Left cardiac atrium (tissue), 4 donors: ENCODE data around the gene ABCB11. TPM values are rescaled to one million over a fixed set of nuclear protein-coding genes. Genes with fewer than 3 reads are reported as not detected.
"Not testable (repeated sequence)": the region's sequence is repeated elsewhere in the genome, so short reads cannot be mapped to it uniquely, and the experiment has no call there.

ENCODE experiments used
- ATAC-seq, 2 donors: fragments of 200-7000 bp; cut with Tn5 transposase; one replicate each; pipeline ENCODE4 v1.9.1; 2020; ENCODE audit warnings: mild to moderate bottlenecking in 2 of 2, moderate library complexity in 2 of 2
- DNase-seq: peaks from one replicate; pipeline ENCODE4 v3.0.0-alpha.2; 2020
- intact Hi-C, 2 donors: fragments of 100-400 bp; cut with DNase I; formaldehyde crosslinking; loops; one replicate each; pipeline versions ENCODE4 v1.14.1 to v1.15.1; 2022 to 2023
- total RNA-seq, 2 donors: library from RNA; stranded (reverse); fragmentation: NEBNext Ultra II Directional; extraction: Animal tissue kit (Norgen Biotek cat#: 25700); gene quantifications; one replicate each; pipeline ENCODE4 v1.2.1, GENCODE V29; 2021
- donor health status: DM: no; HTN: yes; CAD: no.
- donor health status: DM: no; HTN: yes; CAD: no; lungs with severe emphysema.
- donor health status: DM: yes; HTN: yes; CAD: no.
- donor health status: Dilated cardiomyopathy.

The ABCB11 gene
- total RNA-seq, 2 donors from 2014 or later = 0.37 to 1.1 TPM

DNA sequence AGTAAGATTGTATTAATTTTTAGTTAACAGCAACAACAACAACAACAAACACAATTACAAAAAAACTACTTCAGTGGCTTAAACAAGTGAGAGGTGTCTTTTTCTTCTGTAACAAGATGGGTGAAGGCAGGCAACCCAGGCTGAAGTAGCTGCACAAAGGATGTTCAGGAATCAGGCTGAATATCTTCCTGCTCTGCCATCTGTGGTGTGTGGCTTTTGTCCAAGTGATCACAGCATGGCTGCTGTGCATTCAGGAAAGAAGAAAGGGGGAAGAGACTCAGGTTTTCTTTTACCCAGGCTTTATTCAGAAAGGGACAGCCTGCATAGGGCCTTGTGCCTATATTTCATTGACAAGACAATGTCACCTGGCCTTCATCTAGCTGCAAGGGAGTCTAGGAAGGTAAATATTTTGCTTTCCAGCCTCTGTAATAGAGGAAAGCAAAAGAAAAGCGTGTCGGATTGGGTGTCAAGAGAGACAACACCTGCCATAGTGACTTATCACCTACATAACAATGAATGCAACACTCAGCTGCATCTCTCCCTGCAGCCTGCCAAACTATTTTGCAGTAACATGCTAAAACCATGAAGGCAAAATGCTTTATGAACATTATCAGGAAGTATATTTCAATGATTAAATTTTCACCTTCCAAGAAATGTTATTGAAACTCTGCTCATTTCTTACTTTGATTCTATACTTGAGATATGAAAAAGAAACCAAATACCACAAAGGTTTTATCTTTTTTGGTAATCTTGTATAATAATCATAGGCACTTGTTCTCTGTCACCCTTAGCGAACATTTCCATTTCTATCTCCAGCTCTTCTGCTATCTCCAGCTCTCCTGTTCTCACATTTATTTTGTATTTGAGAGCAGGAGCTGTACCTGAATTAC, 115.4 kb downstream of the ABCB11 start:
- ATAC-seq (no peak), DNase-seq (no peak)
- intact Hi-C loops = no loop called here

DNA sequence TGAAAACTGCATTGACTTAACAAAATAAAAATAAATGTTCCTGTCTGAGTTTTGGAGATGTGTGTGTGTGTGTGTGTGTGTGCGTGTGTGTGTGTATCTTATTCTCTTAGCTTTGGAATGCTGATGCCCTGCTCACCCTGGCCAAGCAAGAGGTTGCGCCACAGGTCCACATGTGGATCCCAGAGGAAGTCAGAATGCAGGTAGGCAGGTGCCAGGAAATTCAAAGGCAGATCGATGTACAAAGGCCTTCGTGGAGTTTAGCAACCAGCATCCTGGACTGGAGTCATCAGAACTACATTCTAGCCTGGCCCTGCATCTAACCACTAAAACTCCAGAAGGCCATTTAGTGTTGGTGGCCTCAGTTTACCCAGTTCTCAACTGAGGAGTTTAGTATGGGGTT, 117.6 kb downstream of the ABCB11 start:
- ATAC-seq = no peak
- intact Hi-C loops = no loop called here
- DNase-seq = no peak

DNA sequence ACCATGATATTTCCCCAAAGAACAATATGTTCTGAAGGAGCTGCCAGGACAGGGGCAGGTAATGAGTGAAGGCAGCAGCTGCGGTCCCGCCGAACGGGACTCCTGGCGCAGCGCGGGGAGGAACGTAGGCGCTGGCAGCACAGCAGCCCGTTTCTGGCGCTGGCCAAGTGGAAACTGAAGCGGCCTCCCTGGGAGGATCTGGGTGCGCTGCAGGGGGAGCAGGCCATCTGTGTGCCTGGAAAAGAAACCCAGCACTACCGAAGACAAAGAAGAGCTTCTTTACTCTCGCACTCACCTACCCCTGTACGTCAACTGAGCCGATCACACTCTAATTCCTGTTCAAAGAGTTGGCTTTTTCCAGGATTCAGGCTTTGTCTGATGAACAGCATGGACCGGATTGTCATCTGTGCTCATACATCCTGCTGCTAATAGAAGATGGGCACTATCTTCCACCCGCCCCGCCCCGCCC, 118.2 kb downstream of the ABCB11 start:
- DNase-seq (peak; percentile 32), ATAC-seq (peak in 1 of 2 donors; percentile 84)
- intact Hi-C loops = no loop called here

DNA sequence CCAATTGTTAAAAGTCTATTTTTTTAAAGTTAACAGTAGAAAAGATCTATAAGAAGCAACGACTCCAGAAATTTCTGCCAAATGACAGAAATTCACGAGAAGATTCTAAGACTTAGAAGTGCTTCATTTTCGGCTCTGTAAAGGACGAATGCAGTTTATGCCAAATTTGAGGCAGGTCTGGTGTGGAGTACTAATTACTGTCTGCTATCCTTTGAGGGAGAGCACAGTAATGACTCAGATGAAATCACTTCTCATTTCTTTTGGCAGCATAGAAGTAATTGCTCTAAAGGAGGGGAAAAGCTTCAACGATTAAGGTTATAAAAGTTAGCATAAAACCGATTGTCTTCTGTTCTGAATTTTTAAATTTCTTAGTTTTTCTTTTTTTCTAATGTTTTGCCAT, 118.7 kb downstream of the ABCB11 start:
- ATAC-seq (peak in 1 of 2 donors; percentile 65), DNase-seq (no peak)
- intact Hi-C loops = no loop called here

DNA sequence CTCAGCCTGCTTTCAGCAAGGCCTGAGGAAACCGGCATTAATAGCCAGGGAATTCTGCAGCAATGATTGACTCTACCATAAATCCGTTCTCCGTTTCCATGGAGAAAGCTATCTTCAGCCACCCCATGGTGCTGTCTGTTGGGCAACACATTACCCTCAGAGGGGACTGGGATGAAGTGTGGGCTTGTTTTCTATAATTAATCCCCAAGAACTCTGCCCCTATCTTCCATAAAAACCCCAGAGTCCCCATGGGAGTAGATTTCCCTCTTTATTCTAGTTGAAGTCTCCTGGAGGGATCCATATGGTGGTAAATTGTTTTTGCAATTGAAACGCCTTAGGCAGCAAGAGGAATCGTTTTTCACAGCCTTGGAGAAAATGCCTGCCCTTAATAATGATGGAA, 120.8 kb downstream of the ABCB11 start:
- ATAC-seq (no peak), DNase-seq (no peak)
- intact Hi-C loops = no loop called here

DNA sequence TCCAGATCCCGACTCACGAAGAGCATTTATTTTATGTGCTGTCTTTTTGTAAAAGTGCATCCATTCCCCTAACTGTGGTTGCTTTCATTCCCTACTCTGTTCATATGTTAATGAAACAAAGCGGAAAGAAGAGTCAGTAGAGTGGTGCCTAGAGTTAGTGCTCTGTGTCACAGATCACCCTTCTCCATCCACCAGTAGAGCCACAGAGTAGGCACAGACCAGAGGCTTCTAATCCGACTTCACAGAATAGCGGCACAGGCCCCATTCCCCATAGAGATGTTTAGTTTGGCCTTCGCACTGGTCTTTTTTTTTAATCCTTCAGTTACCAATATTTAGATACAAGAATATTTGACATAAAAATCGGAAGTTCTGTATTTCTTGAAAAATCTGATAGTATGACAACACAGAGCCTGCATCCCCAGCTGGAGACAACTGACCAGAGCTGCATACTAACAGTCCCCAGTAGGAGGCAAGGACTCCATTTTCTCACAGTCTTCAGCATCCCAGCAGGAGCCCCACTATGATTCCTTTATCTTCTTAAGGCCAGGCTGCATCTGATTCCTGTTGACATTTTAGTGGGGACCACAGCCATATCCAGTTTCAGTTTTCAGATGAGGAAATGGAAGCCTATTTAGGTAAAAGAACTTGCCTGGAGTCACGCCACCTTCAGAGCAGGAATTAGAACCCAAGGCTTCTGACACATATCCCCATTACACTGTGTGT, 123.0 kb downstream of the ABCB11 start:
- intact Hi-C loops = no loop called here
- no peak for ATAC-seq
- no peak for DNase-seq

- no peak for DNase-seq
- ATAC-seq = no peak
- intact Hi-C loops = no loop called here
Observed at GRCh38 chr2:168904358-168904757, 126.8 kb downstream of the ABCB11 start.

DNA sequence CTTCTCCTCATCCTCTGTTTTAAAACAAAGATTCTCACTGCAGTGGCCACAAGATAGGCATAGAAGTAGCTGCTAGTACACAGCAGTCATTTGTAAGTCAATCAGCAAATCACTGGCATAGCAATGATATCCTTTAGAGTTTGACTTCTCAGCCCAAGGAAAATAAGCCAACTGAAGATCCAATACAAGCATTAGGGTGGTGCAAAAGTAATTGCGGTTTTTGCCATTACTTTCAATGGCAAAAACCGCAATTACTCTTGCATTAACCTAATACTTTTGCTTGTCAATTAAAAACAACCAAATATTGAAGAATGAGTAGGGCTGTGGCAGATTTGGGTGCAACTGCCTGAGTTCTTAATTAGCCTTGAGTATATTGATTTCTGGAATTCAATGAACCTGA, 127.2 kb downstream of the ABCB11 start:
- intact Hi-C loops = no loop called here
- DNase-seq (no peak), ATAC-seq (no peak)

- ATAC-seq = no peak
- DNase-seq = no peak
- intact Hi-C loops = no loop called here
Observed at GRCh38 chr2:168901003-168901402, 130.1 kb downstream of the ABCB11 start, which contains the start of gene G6PC2. TSS of gene G6PC2 (plus strand) at chr2:168901291. CDS start at chr2:168901332, 41 bp downstream.

DNA sequence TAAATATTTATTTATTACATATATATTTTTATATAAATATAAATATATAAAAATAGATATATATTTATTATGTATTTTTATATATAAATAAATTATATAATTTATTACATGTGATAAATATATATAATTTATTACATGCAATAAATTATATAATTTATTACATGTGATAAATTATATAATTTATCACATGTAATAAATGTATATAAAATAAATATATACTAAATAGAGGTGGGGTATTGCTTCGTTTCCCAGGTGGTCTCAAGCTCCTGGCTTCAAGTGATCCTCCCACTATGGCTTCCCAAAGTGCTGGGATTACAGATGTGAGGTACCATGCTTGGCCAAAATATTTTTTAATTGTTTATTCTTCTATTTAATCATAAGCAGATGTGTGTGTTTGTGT, 133.7 kb downstream of the ABCB11 start:
- ATAC-seq (no peak), DNase-seq (no peak)
- intact Hi-C loops = no loop called here

- intact Hi-C loops = no loop called here
Observed at GRCh38 chr2:168896783-168897182, 134.3 kb downstream of the ABCB11 start.

GRCh38 chr2:168895771-168896170, 135.4 kb downstream of the ABCB11 start:
- intact Hi-C loops = no loop called here
- DNase-seq (no peak), ATAC-seq (no peak)

More at GRCh38 chr2:168896783-168897182, 134.3 kb downstream of the ABCB11 start:
- no peak for DNase-seq
- ATAC-seq = no peak

DNA sequence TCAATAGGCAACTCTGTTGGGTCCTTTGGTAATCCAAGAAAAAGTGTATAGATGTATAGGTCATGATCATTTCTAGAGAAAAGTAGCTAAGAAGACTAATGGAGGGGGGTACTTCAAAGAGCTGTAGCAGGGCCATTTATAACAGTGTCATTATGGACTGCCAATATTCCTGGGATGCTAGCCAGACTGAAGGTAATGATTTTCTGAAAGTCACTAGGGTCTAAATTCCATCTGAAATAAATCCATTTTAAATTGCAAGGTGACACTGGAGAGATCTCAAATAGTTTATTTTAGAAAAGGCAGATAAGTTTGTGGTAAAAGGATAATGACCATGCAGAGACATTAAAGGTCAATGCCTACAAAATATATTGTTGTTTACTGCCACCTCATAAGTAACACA, 136.4 kb downstream of the ABCB11 start:
- no peak for ATAC-seq
- intact Hi-C loops = no loop called here
- DNase-seq = no peak

- ATAC-seq = no peak
- intact Hi-C loops = no loop called here
- DNase-seq = no peak
Observed at GRCh38 chr2:168894101-168894500, 137.0 kb downstream of the ABCB11 start.

DNA sequence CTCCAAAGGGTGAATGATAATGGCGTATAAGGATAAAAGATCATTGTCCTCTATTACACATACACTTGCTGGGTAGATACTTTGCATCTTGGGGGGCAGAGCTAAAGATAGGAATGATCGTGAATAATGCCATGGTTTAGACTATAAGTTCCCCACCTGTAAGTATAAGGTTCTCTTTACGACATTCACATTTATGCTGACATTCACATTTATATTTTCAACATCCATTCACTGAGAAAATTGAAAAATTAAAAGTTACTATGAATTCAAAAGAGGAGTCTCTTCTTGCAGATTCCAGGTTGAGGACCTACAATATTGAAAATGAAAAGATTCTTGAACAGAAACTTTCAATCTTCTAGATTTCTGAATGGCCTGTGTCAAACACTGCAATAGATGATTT, 138.8 kb downstream of the ABCB11 start:
- DNase-seq = no peak
- ATAC-seq = no peak
- intact Hi-C loops = no loop called here

DNA sequence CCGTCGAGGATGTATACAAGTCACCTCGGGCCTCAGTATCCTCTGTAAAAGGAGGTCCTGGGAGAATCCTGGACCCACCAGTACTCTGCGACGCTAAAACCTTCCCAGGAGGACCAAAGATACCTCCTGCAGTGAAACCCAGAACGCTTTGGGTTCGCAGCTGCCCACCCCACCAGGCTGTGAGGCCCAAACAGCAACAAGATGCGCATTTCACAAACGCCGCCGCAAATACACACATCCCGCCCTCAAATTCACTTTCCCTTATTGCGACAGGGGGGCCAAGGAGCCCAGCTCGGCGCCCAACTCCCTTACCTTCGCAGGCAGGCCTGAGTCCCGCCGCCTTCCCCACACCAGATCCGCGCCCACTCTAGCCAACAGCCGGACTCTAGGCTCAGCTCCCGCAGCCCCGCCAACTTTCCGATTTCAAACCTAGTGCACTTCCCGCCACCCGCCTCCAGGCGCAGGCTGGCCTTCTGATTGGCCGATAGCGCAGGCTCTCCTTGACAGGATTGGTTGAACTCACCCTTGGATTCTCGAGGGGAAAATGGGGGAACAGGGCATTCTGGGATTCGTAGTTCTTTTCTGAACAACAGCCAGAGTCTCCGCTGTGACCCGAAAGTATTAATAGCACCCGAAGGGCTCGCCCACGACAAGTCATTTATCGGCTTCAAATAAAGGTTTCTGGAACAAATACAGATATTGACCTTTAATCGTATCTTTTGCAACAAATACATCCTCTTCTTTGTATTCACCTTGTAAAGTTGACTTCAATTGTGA, 140.9 kb downstream of the ABCB11 start, which contains the start of gene SPC25:
SPC25 (minus strand) TSS at position 425 of the 777 bp plus-strand sequence. CDS start 911 bp downstream, outside the sequence.
- intact Hi-C loops = no loop called here
- DNase-seq (peak; percentile 91), ATAC-seq (peak; percentile 99)

GRCh38 chr2:168889635-168890005, 141.5 kb downstream of the ABCB11 start:
- ATAC-seq (no peak), DNase-seq (no peak)
- intact Hi-C loops = no loop called here

GRCh38 chr2:168884975-168885374, 146.1 kb downstream of the ABCB11 start:
- ATAC-seq (no peak), DNase-seq (no peak)
- intact Hi-C loops = no loop called here

- DNase-seq, intact Hi-C loops: not testable (repeated sequence)
Observed at GRCh38 chr2:168882163-168882562, 149.0 kb downstream of the ABCB11 start.

More at GRCh38 chr2:168882163-168882562, 149.0 kb downstream of the ABCB11 start:
- ATAC-seq = not testable (repeated sequence)
